22Rv1 (cell line): ENCODE data around the gene TRIO.

Experiments
- H3K27ac ChIP-seq: fragments of 450-650 bp; 2 replicates; pipeline ENCODE4 v1.5.1; 2017
- ZFX ChIP-seq: fragments of 450-650 bp; IDR thresholded peaks from 2 replicates; pipeline ENCODE4 v1.6.1; 2017; ENCODE audit warnings: antibody characterized with exemption, borderline replicate concordance
- TF ChIP-seq, protein P1 (sequence below): fragments of 450-650 bp; IDR thresholded peaks from 2 replicates; pipeline ENCODE4 v1.5.1; 2017; ENCODE audit warnings: mild to moderate bottlenecking

Gene TRIO

DNA sequence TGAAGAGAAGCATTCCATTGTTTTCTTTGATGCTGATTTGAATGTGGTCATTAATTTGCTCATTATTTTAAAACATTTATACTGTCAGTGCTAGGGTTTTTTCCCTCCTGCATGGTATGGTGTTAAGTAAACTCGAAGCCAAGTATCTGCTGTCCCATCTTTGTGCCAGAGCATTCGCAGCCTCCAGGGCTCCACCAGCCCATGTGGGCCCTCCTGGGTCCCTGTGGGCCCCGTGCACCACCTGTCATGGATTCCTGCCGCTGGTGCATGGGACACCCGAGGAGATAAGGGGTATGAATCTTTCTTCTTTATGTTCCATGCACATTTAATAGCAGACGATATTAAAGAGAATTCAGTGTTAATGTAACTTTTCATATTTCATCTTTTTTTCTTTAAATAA, 95.1 kb downstream of the TRIO start:
- no peak for TF ChIP-seq ZFX
- TF ChIP-seq, protein P1, sequence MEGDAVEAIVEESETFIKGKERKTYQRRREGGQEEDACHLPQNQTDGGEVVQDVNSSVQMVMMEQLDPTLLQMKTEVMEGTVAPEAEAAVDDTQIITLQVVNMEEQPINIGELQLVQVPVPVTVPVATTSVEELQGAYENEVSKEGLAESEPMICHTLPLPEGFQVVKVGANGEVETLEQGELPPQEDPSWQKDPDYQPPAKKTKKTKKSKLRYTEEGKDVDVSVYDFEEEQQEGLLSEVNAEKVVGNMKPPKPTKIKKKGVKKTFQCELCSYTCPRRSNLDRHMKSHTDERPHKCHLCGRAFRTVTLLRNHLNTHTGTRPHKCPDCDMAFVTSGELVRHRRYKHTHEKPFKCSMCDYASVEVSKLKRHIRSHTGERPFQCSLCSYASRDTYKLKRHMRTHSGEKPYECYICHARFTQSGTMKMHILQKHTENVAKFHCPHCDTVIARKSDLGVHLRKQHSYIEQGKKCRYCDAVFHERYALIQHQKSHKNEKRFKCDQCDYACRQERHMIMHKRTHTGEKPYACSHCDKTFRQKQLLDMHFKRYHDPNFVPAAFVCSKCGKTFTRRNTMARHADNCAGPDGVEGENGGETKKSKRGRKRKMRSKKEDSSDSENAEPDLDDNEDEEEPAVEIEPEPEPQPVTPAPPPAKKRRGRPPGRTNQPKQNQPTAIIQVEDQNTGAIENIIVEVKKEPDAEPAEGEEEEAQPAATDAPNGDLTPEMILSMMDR = no peak
- no peak overlapping the region for H3K27ac ChIP-seq

DNA sequence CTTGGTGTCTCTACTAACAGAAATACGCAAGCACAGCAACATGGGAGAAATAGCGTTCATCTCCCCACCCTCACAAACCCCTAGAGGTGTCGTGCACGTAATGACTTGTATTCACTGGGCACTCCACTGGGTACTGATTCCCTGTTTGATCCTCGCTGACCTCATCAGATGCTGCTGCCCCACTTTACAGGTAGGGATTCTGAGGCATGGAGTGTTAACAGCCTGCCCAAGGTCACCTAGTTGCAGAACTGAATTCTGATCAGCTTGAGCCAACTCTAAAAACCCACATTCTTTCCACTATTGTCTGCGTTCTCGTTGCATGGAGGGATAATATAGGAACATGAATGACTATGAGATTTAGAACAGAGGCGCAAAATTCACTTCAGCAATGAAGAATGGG, 96.3 kb downstream of the TRIO start:
- no peak overlapping the region for H3K27ac ChIP-seq
- TF ChIP-seq, protein P1 = no peak
- no peak for TF ChIP-seq ZFX

DNA sequence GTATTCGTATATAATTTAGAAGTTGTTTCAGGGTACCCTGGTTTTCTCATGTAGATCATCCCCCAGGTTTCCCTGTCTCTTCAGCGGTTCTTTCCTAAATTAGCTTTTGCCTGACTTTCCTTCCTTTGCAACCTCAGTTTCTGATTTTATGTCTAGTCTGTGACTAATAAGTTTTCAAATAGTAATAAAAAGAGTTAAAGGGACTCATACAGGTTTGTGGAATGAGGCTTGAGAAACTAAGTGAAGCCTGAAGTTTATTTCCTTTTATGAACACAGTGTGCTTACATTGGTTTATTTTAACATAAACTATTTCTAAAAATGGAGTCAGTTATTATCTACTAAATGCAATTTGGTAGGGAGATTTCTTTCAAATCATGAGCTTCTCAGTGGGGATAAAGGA, 96.8 kb downstream of the TRIO start:
- no peak overlapping the region for H3K27ac ChIP-seq

DNA sequence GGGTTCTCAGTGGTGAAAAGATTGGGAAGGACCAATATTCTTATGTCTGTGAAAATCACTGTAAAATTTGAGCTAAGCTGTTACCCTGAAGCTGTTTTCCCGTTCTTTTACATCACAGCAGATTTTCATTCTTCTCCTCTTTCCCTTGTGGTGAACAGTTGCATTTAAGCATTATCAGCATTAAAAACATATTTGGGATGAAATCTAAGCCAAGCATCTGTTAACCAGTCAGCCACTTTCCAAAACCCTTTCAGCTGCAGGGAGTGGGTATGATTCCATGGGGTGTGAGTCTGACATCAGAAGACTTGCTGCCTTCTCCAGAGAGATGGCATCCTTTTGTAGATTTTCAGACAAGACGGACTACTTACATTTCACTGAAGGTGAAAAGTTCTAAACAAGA, 97.2 kb downstream of the TRIO start:
- TF ChIP-seq, protein P1 = no peak
- TF ChIP-seq ZFX = no peak

More for the DNA sequence above, 96.8 kb downstream of the TRIO start:
- no peak for TF ChIP-seq ZFX
- TF ChIP-seq, protein P1 = no peak

DNA sequence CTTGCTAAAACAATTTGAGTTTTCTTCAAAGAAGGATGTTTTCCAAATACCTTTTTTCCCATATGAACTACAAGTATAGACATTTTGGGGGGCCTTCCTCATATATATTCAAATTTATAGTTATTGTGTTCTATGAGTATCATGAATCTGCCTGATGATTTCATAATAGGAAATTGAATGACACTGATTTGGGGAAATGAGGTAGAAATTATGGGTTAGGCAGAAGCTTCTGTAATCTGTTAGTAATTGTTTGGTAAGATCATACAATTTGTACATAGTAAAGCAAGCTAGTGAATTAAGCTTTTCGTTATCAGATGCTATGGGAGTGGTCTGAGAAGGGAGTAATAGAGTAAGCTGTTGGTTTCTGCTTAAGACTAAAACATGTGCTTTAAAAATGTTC, 98.0 kb downstream of the TRIO start:
- TF ChIP-seq, protein P1 = no peak
- TF ChIP-seq ZFX = no peak
- H3K27ac ChIP-seq = no peak overlapping the region

More for the DNA sequence above, 97.2 kb downstream of the TRIO start:
- no peak overlapping the region for H3K27ac ChIP-seq

DNA sequence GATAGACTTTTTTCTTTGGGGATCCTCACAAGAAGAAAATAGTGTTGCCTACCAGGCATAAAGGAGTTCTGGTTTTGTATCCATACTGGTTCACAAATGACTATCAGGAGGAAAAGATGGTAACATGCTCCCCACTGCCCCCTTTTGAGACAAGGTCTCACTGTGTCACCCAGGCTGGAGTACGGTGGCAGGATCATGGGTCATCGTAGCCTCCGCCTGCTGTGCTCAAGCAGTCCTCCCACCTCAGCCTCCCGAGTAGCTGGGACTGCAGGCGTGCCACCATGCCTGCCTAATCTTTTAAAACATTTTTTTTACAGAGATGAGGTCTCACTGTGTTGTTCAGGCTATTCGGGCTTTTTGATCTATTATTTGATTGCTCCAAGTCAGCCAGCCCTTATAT, 99.3 kb downstream of the TRIO start:
- H3K27ac ChIP-seq = no peak overlapping the region
- no peak for TF ChIP-seq ZFX
- TF ChIP-seq, protein P1 = no peak

DNA sequence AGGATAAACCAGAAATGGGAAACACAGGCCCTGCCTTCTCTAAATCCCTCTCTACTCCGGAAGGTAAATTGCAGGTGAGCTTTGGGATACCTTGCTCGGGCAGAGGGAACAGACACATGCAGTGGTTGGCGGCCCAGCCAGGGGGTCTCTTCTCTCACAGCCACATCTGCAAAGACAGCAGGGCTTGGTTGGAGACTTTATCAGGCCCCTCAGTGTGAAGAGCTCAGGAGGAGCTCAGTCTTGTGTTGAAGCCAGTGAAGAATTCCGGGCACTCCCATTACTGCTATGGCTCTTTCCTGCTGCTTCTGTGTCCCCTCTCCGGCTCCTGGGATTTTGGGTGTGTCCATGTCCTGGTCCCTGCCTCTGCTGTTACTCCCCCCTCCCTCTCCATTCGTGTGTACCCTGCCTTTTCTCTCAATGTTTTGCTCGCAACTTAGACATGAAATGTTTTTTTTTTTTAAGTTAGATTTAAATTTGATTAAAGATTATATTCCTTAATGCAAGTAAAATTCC, 99.8 kb downstream of the TRIO start:
- no peak for TF ChIP-seq ZFX
- TF ChIP-seq, protein P1 = no peak
- H3K27ac ChIP-seq = no peak overlapping the region
